HTERT RPE-1 (cell line): ENCODE results near the gene ORMDL3.
"Not testable (repeated sequence)": the region's sequence is repeated elsewhere in the genome, so short reads cannot be mapped to it uniquely, and the experiment has no call there.

Experiments
- in situ Hi-C: fragments of 300-500 bp; cut with MboI; formaldehyde crosslinking; loops from 4 replicates; pipeline ENCODE4 v1.14.3; 2020; ENCODE audit warnings: low sequenced_read_pairs

Gene ORMDL3

DNA sequence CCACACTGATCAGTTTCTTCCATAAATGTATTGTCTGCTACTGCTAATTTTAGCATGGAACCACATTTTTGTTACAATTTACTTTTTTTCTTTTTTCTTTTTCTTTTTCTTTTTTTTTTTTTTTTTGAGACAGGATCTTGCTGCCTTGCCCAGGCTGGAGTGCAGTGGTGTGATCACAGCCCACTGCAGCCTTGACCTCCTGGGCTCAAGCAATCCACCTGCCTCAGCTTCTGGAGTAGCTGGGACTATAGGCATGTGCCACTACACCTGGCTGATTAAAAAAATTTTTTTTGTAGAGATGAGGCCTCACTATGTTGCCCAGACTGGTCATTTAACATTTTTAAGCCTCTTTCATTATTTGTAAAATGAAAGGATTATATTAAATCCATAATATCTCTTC lies 40.3 kb downstream of the ORMDL3 start:
- in situ Hi-C loops: no loop called here

DNA sequence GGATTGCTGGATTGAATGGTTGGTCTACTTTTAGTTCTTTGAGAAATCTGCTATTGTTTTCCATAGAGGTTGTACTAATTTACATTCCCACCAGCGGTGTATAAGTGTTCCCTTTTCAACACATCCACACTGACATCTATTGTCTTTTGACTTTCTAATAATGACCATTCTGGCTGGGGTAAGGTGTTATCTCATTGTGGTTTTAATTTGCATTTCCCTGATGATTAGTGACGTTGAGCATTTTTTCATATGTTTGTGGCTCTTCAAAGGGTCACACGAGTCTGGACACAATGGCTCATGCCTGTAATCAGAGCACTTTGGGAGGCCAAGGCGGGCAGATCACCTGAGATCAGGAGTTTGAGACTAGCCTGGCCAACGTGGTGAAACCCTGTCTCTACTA lies 41.3 kb downstream of the ORMDL3 start:
- in situ Hi-C loops: not testable (repeated sequence)

DNA sequence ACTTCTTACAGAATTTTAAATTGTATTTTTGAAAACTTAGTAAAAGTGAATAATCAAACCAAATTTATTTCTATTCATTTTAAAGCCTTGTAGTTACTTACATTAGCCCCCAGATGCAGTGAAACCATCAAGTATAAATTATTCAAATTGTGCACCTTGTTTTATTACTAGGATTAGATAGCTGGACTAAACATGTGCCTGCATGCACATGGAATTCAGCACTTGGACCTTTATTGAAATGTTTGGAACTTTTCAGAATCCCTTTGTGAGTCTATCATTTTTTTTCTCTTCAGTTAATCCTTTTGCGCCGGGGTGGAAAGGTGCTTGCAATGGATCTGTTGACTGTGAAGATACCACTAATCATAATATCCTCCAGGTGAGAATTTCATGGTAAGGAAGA lies 54.6 kb downstream of the ORMDL3 start:
- in situ Hi-C loops: no loop called here

DNA sequence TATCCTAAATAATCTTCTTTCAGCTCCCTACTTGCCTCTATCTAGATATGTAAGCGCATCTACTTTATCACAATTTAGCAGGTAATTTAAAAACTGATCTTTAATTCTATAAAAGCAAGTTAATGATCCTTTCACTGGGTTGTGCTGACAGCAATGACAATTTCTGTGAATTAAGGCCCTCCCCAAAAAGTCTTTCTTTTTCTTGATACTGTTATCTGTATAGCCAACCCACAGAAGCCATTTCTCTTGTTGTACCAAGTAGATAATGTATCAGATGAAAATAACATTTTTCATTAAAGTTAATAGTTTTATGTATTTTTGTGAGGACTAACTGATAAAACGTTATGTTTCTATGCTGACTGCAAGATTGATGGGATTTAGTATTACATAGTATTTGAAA lies 55.6 kb downstream of the ORMDL3 start:
- in situ Hi-C loops: no loop called here
